Peyer's patch (tissue), 4 donors: Measurements from ENCODE around the gene PLCL1.

Source experiments
- CTCF ChIP-seq, 6 experiments: fragments of 450-650 bp in 4 of 6; fragments of 200-600 bp in 2 of 6; sonication (generic) in 1 of 6; IDR thresholded peaks; one replicate each; pipeline ENCODE4 v1.5.1; 2017 to 2019; ENCODE audit warnings: antibody characterized with exemption in 6 of 6, mild to moderate bottlenecking in 3 of 6, moderate library complexity in 1 of 6
- POLR2A ChIP-seq, 2 donors: fragments of 450-650 bp; IDR thresholded peaks; one replicate each; pipeline ENCODE4 v1.5.1; 2017; ENCODE audit warnings: antibody characterized with exemption in 2 of 2, mild to moderate bottlenecking in 2 of 2, moderate library complexity in 2 of 2

DNA sequence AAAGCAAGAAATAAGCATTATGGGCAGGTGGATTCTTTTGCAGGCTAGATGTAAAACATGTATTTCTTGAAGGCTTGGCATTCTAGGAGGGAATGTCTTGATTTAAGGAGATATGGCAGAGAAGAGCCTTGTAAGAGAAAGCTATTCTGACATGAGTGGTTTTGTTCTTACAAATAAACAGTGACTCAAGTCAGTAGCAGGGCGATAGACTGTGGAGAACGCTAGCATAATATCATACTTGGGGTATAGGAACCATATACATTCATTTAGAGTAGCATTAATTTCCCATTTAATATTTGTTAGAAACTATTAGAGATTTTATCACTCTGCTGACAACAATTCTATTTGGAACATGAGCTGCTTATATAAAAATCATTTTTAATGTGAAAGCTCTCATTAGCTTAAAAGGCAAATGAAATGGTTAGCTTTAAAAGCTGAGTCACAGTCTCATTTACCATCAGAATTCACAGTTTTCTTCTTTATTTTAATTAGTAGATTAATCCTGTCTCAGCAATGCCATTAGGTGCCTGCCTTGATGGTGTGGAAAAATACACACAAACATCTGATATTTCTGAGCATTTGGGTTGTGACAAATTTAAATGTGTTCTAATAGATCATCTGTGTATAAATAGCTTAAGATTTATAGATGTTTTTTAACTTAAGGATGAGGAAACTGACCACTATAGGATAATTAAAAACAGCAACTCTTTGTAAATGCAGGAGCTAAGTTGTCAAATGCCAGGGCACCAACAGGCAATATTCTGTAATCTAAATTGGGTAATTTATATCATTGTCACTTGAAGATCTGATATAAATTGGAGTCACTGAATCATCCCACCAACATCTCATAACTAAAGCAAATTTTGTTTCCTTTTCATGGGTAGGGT lies 276.7 kb downstream of the PLCL1 start:
- TF ChIP-seq POLR2A (IDR thresholded peaks at IDR 0.05), result no peak
- no peak for TF ChIP-seq CTCF (IDR thresholded peaks at IDR 0.05)
